ENCODE data around the gene PTPN5.
A peak's percentile ranks its signal among the peaks of the same experiment; 100 is the strongest.
"Not testable (repeated sequence)": the region's sequence is repeated elsewhere in the genome, so short reads cannot be mapped to it uniquely, and the experiment has no call there.

Gene PTPN5

GRCh38 chr11:18791207-18791968 is at the start of gene PTPN5:
Gene PTPN5, minus strand, starts transcription at chr11:18791798. Its CDS starts 19,840 bp downstream, at chr11:18771958.
- no peak for DNase-seq (ENCODE audit: low spot score)

GRCh38 chr11:18836417-18836816 is 44.8 kb upstream of the PTPN5 start:
- DNase-seq (ENCODE audit: low spot score), result no peak

- DNase-seq (ENCODE audit: low spot score), result no peak
These were observed 43.3 kb upstream of the PTPN5 start for GRCh38 chr11:18834754-18835466.

GRCh38 chr11:18820160-18820559 is 28.6 kb upstream of the PTPN5 start:
- not testable (repeated sequence) for DNase-seq (ENCODE audit: low spot score)

GRCh38 chr11:18804199-18804999 is 12.8 kb upstream of the PTPN5 start:
- no peak for DNase-seq (ENCODE audit: low spot score)

GRCh38 chr11:18802381-18803257 is 11.0 kb upstream of the PTPN5 start:
- peak; percentile 67 for DNase-seq (ENCODE audit: low spot score)

- DNase-seq (ENCODE audit: low spot score), result no peak
These were observed 7.3 kb upstream of the PTPN5 start for GRCh38 chr11:18798799-18799469.

- no peak for DNase-seq (ENCODE audit: low spot score)
These were observed 3.4 kb upstream of the PTPN5 start for GRCh38 chr11:18794956-18795355.

- DNase-seq (ENCODE audit: low spot score), result no peak
These were observed 1.2 kb upstream of the PTPN5 start for GRCh38 chr11:18792827-18793226.

GRCh38 chr11:18791969-18792628 is 501 bp upstream of the PTPN5 start:
- DNase-seq (ENCODE audit: low spot score), result no peak

GRCh38 chr11:18790883-18791206 is 753 bp downstream of the PTPN5 start:
- no peak for DNase-seq (ENCODE audit: low spot score)

- no peak for DNase-seq (ENCODE audit: low spot score)
These were observed 1.7 kb downstream of the PTPN5 start for GRCh38 chr11:18789942-18790341.

- DNase-seq (ENCODE audit: low spot score), result no peak
These were observed 6.2 kb downstream of the PTPN5 start for GRCh38 chr11:18785411-18785810.

- no peak for DNase-seq (ENCODE audit: low spot score)
These were observed 10.7 kb downstream of the PTPN5 start for GRCh38 chr11:18780896-18781295.

- no peak for DNase-seq (ENCODE audit: low spot score)
These were observed 11.3 kb downstream of the PTPN5 start for GRCh38 chr11:18780329-18780728.

GRCh38 chr11:18778468-18778867 is 13.1 kb downstream of the PTPN5 start:
- no peak for DNase-seq (ENCODE audit: low spot score)

GRCh38 chr11:18776324-18776723 is 15.3 kb downstream of the PTPN5 start:
- no peak for DNase-seq (ENCODE audit: low spot score)

- DNase-seq (ENCODE audit: low spot score), result peak; percentile 42
These were observed 15.9 kb downstream of the PTPN5 start for GRCh38 chr11:18775492-18776292.

GRCh38 chr11:18774801-18775200 is 16.8 kb downstream of the PTPN5 start:
- DNase-seq (ENCODE audit: low spot score), result no peak

- no peak for DNase-seq (ENCODE audit: low spot score)
These were observed 17.9 kb downstream of the PTPN5 start for GRCh38 chr11:18773681-18774080.
